Activated CD4-positive, alpha-beta T cell treated with anti-CD3 and anti-CD28 coated beads, Interleukin-10, Interleukin-2, amounts not matched to agents 100 ng/mL and 50 ng/mL, durations not matched to agents 16 hours and 8 hours (primary cell): ENCODE measurements around the gene NAA11.

Source experiments
- DNase-seq: peaks from one replicate; pipeline ENCODE4 v3.0.0-alpha.2; 2020

NAA11 gene

GRCh38 chr4:79325864-79326328, at the start of gene NAA11:
Gene NAA11, minus strand, starts transcription at chr4:79326061. Its CDS starts 184 bp downstream, at chr4:79325877.
- DNase-seq = no peak

GRCh38 chr4:79370026-79370425, 44.2 kb upstream of the NAA11 start:
- no peak for DNase-seq

GRCh38 chr4:79367096-79367495, 41.2 kb upstream of the NAA11 start:
- no peak for DNase-seq

- no peak for DNase-seq
These were observed 40.6 kb upstream of the NAA11 start for GRCh38 chr4:79366422-79366821.

- DNase-seq = no peak
These were observed 38.2 kb upstream of the NAA11 start for GRCh38 chr4:79364061-79364460.

GRCh38 chr4:79362626-79363025, 36.8 kb upstream of the NAA11 start:
- no peak for DNase-seq

- DNase-seq = no peak
These were observed 34.1 kb upstream of the NAA11 start for GRCh38 chr4:79360006-79360405.

- no peak for DNase-seq
These were observed 32.6 kb upstream of the NAA11 start for GRCh38 chr4:79358438-79358837.

GRCh38 chr4:79357365-79357764, 31.5 kb upstream of the NAA11 start:
- DNase-seq = no peak

GRCh38 chr4:79353075-79353474, 27.2 kb upstream of the NAA11 start:
- DNase-seq = no peak

- no peak for DNase-seq
These were observed 22.5 kb upstream of the NAA11 start for GRCh38 chr4:79348405-79348804.

GRCh38 chr4:79341893-79342653, 16.2 kb upstream of the NAA11 start:
- no peak for DNase-seq

- no peak for DNase-seq
These were observed 14.7 kb upstream of the NAA11 start for GRCh38 chr4:79340568-79340967.

- DNase-seq = no peak
These were observed 12.3 kb upstream of the NAA11 start for GRCh38 chr4:79338148-79338547.

- DNase-seq = no peak
These were observed 8.9 kb upstream of the NAA11 start for GRCh38 chr4:79334783-79335182.

- DNase-seq = no peak
These were observed 8.5 kb upstream of the NAA11 start for GRCh38 chr4:79334341-79334740.

- no peak for DNase-seq
These were observed 5.4 kb upstream of the NAA11 start for GRCh38 chr4:79331126-79331876.

- DNase-seq = no peak
These were observed 4.9 kb upstream of the NAA11 start for GRCh38 chr4:79330720-79331119.

- DNase-seq = no peak
These were observed 425 bp downstream of the NAA11 start for GRCh38 chr4:79325436-79325835.

GRCh38 chr4:79319975-79320374, 5.9 kb downstream of the NAA11 start:
- no peak for DNase-seq

- no peak for DNase-seq
These were observed 8.2 kb downstream of the NAA11 start for GRCh38 chr4:79317711-79318110.

GRCh38 chr4:79315891-79316290, 10.0 kb downstream of the NAA11 start:
- DNase-seq = no peak

- no peak for DNase-seq
These were observed 14.6 kb downstream of the NAA11 start for GRCh38 chr4:79311279-79311678.

GRCh38 chr4:79308971-79309370, 16.9 kb downstream of the NAA11 start:
- DNase-seq = no peak
